IMR-90 (cell line): ENCODE measurements around the gene PARVG. TPM values are rescaled to one million over a fixed set of nuclear protein-coding genes. Genes with fewer than 3 reads are reported as not detected.

Experiments
- ATAC-seq: fragments of 200-7000 bp; cut with Tn5 transposase; 2 replicates; pipeline ENCODE4 v1.9.1; 2020; ENCODE audit warnings: low read depth, mild to moderate bottlenecking, moderate library complexity
- BruUV-seq: library from RNA; stranded (reverse); fragments of 400-500 nt; replicated peaks from 2 replicates; lab custom pipeline; 2021; lab: Mats Ljungman, UMichigan
- CTCF ChIA-PET: fragments of 300-600 bp; formaldehyde crosslinking; extraction: SDS; loops from one replicate; lab custom pipeline; 2021; ENCODE audit warnings: antibody characterized with exemption; lab: Yijun Ruan, JAX
- POLR2A ChIA-PET: fragments of 300-600 bp; sonication (Branson Sonifier 250); formaldehyde crosslinking; loops from one replicate; lab custom pipeline; 2022; ENCODE audit warnings: antibody characterized with exemption; ENCODE audit not compliant: unreplicated experiment; lab: Charles Lee
- DNase-seq: peaks from one replicate; pipeline ENCODE4 v3.0.0; 2013
- H2AFZ ChIP-seq: replicated peaks from 2 replicates; pipeline ENCODE3; 2013; ENCODE audit warnings: low read length, mild to moderate bottlenecking; ENCODE audit not compliant: poor library complexity
- H2AK5ac ChIP-seq: 2 replicates; pipeline ENCODE4 v1.6.1; 2013; ENCODE audit warnings: low read depth, low read length, inconsistent platforms
- H2AK9ac ChIP-seq: replicated peaks from 2 replicates; pipeline ENCODE3; 2013; ENCODE audit warnings: mild to moderate bottlenecking, low read depth, low read length, moderate library complexity; ENCODE audit not compliant: poor library complexity
- H2BK120ac ChIP-seq: 2 replicates; pipeline ENCODE4 v1.6.1; 2013; ENCODE audit warnings: low read depth, low read length, inconsistent platforms
- H2BK15ac ChIP-seq: 3 replicates; pipeline ENCODE4 v1.6.1; 2013; ENCODE audit warnings: low read depth, low read length, inconsistent platforms
- H2BK20ac ChIP-seq: 2 replicates; pipeline ENCODE4 v1.6.1; 2013; ENCODE audit warnings: low read depth, mild to moderate bottlenecking, inconsistent platforms, low read length, moderate library complexity
- H2BK5ac ChIP-seq: 2 replicates; pipeline ENCODE4 v1.6.1; 2013; ENCODE audit warnings: mild to moderate bottlenecking, low read depth, low read length, inconsistent platforms; ENCODE audit not compliant: poor library complexity, severe bottlenecking
- H3K14ac ChIP-seq: replicated peaks from 2 replicates; pipeline ENCODE4 v1.6.1; 2013; ENCODE audit warnings: low read depth, low read length, inconsistent platforms
- H3K18ac ChIP-seq: 2 replicates; pipeline ENCODE4 v1.6.1; 2013; ENCODE audit warnings: low read depth, low read length, control low read depth
- H3K23ac ChIP-seq: 2 replicates; pipeline ENCODE4 v1.6.1; 2013; ENCODE audit warnings: low read depth, low read length, inconsistent platforms
- H3K27ac ChIP-seq: 2 replicates; pipeline ENCODE4 v1.5.1; 2013; ENCODE audit warnings: mild to moderate bottlenecking, control low read depth, low read length; ENCODE audit not compliant: insufficient read depth
- H3K27me3 ChIP-seq: 2 replicates; pipeline ENCODE4 v1.6.1; 2013; ENCODE audit warnings: low read length; ENCODE audit not compliant: control insufficient read depth, insufficient read depth
- H3K36me3 ChIP-seq: 2 replicates; pipeline ENCODE4 v1.6.1; 2013; ENCODE audit warnings: low read length, mixed read lengths; ENCODE audit not compliant: control insufficient read depth, insufficient read depth
- H3K4ac ChIP-seq: 2 replicates; pipeline ENCODE4 v1.6.1; 2013; ENCODE audit warnings: low read depth, low read length, inconsistent platforms
- H3K4me1 ChIP-seq: 2 replicates; pipeline ENCODE4 v1.6.1; 2013; ENCODE audit warnings: low read length, mixed read lengths; ENCODE audit not compliant: control insufficient read depth, insufficient read depth
- H3K4me2 ChIP-seq: 2 replicates; pipeline ENCODE4 v1.6.1; 2013; ENCODE audit warnings: low read depth, mild to moderate bottlenecking, control low read depth, low read length, moderate library complexity
- H3K4me3 ChIP-seq: 2 replicates; pipeline ENCODE4 v1.5.1; 2013; ENCODE audit warnings: low read depth, mild to moderate bottlenecking, control low read depth, low read length, moderate library complexity; ENCODE audit not compliant: insufficient read depth
- H3K56ac ChIP-seq: 2 replicates; pipeline ENCODE4 v1.6.1; 2013; ENCODE audit warnings: low read length, inconsistent platforms; ENCODE audit not compliant: insufficient read depth; ENCODE audit errors: extremely low read depth
- H3K79me1 ChIP-seq, 2 experiments: 2 replicates each; pipeline ENCODE4 v1.6.1; 2013; ENCODE audit warnings: low read length in 2 of 2, inconsistent platforms in 1 of 2, low read depth in 1 of 2
- H3K9ac ChIP-seq: 2 replicates; pipeline ENCODE4 v1.6.1; 2013; ENCODE audit warnings: low read depth, low read length, control low read depth
- H3K9me1 ChIP-seq: 2 replicates; pipeline ENCODE4 v1.6.1; 2013; ENCODE audit warnings: low read length, inconsistent platforms; ENCODE audit not compliant: insufficient read depth
- H3K9me3 ChIP-seq: 2 replicates; pipeline ENCODE4 v1.6.1; 2013; ENCODE audit warnings: low read length; ENCODE audit not compliant: control insufficient read depth, insufficient read depth
- H4K20me1 ChIP-seq: 2 replicates; pipeline ENCODE4 v1.6.1; 2013; ENCODE audit warnings: low read length, inconsistent platforms; ENCODE audit not compliant: insufficient read depth
- H4K5ac ChIP-seq: 2 replicates; pipeline ENCODE4 v1.6.1; 2013; ENCODE audit warnings: mild to moderate bottlenecking, low read depth, low read length, control low read depth
- H4K8ac ChIP-seq, 2 experiments: 2 replicates each; pipeline ENCODE4 v1.6.1; 2013; ENCODE audit warnings: low read depth in 2 of 2, low read length in 2 of 2, control low read depth in 1 of 2, inconsistent platforms in 1 of 2
- H4K91ac ChIP-seq: 2 replicates; pipeline ENCODE4 v1.6.1; 2013; ENCODE audit warnings: low read depth, low read length, inconsistent platforms; ENCODE audit not compliant: insufficient read depth
- WGBS, 2 experiments: methylation state at CpG; one replicate each; pipeline versions ENCODE4 v1.1.5 to v1.1.7; 2013; ENCODE audit warnings: missing lambda C conversion rate in 2 of 2; ENCODE audit not compliant: insufficient read length in 1 of 2; ENCODE audit errors: extremely low coverage in 2 of 2; 5-methylcytosine and 5-hydroxymethylcytosine counted together
- dilution Hi-C: fragments of 300-500 bp; cut with HindIII; formaldehyde crosslinking; loops from one replicate; pipeline ENCODE4 v1.14.3; 2018; ENCODE audit warnings: low sequenced_read_pairs; ENCODE audit not compliant: unreplicated experiment
- in situ Hi-C: fragments of 300-500 bp; cut with MboI; formaldehyde crosslinking; loops from 3 replicates; pipeline ENCODE4 v1.14.3; 2019; ENCODE audit warnings: low sequenced_read_pairs, inconsistent platforms, mixed read lengths
- intact Hi-C: fragments of 100-400 bp; cut with micrococcal nuclease; formaldehyde crosslinking; loops from 2 replicates; pipeline ENCODE4 v1.10.0; 2022
- polyA plus RNA-seq, 3 experiments: library from polyadenylated mRNA; depleted of rRNA; stranded (reverse); fragments of >200 nt; gene quantifications; 2 replicates each; pipeline ENCODE4 v1.2.3, GENCODE V29; 2012; ENCODE audit warnings: low replicate concordance in 1 of 3
- total RNA-seq: library from RNA; depleted of rRNA; stranded (reverse); fragments of >200 nt; gene quantifications from 2 replicates; pipeline ENCODE4 v1.2.3, GENCODE V29; 2012
- TF ChIP-seq, protein P1 (sequence below): fragments of 150-350 bp; IDR thresholded peaks from 2 replicates; pipeline ENCODE4 v1.6.1; 2016; ENCODE audit warnings: low read depth, mild to moderate bottlenecking, low read length, moderate library complexity, borderline replicate concordance

PARVG gene
- total and polyA plus RNA-seq, 2 of the 4 experiments (the other 2 are of a cell fraction) = not detected

DNA sequence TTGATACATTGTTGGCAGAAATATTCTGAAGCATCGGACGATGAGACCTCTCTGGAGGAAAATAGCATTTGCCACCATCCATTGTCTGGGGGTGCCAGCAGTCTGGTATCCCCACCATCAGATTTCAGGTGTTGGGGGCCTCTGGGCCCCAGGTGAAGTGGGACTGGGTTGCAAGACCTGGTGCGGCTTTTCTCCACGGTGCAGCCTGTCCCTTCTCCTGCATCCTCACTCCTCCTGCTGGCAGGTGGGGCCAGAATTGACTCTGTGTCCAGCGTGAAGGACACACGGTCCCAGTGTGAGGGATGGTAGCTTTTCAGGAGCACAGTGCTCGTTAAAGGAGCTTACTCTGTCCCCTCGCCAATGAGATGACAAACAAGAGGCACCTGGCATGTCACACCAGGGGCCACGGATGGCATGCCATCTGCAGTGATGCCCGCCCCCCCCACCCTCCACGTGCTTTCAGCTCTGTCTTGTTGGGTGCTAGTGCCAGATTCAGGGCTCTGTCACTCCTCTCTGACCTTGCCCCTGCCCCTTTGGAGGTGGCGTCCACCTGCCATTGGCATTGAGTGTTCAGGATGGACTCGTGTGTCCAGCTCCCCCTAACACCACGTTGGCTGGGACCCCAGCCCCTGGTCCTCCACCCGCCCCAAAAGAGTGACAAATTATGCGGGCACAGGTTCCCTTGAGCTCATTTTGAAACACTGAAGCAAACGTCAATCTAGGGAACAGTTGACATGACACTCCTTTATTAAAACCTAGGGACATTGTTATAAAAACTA is 62.4 kb downstream of the PARVG start:
- CTCF ChIA-PET = no interaction called here
- Histone ChIP-seq H2BK20ac (no peak overlapping the region), H3K14ac (no peak overlapping the region), H3K9me1 (no peaks in the 10 kb centered on the region), H3K27ac (no peak overlapping the region), H2BK120ac (no peak overlapping the region), H4K8ac (no peak overlapping the region), H3K4me2 (no peak overlapping the region), H3K27me3 (no peaks in the 10 kb centered on the region; the same call in none of the 2 replicates), H2AFZ (no peak overlapping the region), H2BK5ac (no peak overlapping the region), H3K79me1 (no peaks in the 10 kb centered on the region), H3K36me3 (no peaks in the 10 kb centered on the region; the same call in 1 of the 2 replicates), H2BK15ac (no peak overlapping the region), H3K18ac (no peak overlapping the region), H4K5ac (no peak overlapping the region), H3K56ac (no peak overlapping the region), H2AK9ac (no peak overlapping the region), H4K91ac (no peak overlapping the region), H4K20me1 (no peaks in the 10 kb centered on the region), H3K4me3 (no peak overlapping the region), H3K9me3 (no peaks in the 10 kb centered on the region), H3K9ac (no peak overlapping the region), H3K23ac (no peak overlapping the region), H2AK5ac (no peak overlapping the region), H3K4me1 (no peaks in the 10 kb centered on the region), H3K4ac (no peak overlapping the region)
- intact Hi-C loops (no loop called here), in situ Hi-C loops (no loop called here), dilution Hi-C loops (no loop called here)
- ATAC-seq (no peak), DNase-seq (no peak)
- 65% methylated on average over 7 of the region's 17 CpGs; no CpG with 5 or more reads in 1 of the 2 experiments for WGBS, 2 experiments
- TF ChIP-seq, protein P1, sequence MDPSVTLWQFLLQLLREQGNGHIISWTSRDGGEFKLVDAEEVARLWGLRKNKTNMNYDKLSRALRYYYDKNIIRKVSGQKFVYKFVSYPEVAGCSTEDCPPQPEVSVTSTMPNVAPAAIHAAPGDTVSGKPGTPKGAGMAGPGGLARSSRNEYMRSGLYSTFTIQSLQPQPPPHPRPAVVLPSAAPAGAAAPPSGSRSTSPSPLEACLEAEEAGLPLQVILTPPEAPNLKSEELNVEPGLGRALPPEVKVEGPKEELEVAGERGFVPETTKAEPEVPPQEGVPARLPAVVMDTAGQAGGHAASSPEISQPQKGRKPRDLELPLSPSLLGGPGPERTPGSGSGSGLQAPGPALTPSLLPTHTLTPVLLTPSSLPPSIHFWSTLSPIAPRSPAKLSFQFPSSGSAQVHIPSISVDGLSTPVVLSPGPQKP = no peak
- POLR2A ChIA-PET = no interaction called here
- no TSS peak for BruUV-seq
